ENCODE results near the gene FRYL. TPM values are rescaled to one million over a fixed set of nuclear protein-coding genes. Genes with fewer than 3 reads are reported as not detected.
"Not testable (repeated sequence)": the region's sequence is repeated elsewhere in the genome, so short reads cannot be mapped to it uniquely, and the experiment has no call there.

FRYL gene
- total RNA-seq, 1 donor from 2014 or later = 96.3 TPM

- no peak for DNase-seq
Measured at GRCh38 chr4:48746608-48747362, 33.3 kb downstream of the FRYL start.

GRCh38 chr4:48745223-48745622, 34.9 kb downstream of the FRYL start:
- not testable (repeated sequence) for DNase-seq

GRCh38 chr4:48742412-48742811, 37.7 kb downstream of the FRYL start:
- no peak for DNase-seq

- no peak for DNase-seq
Measured at GRCh38 chr4:48739560-48740019, 40.5 kb downstream of the FRYL start.

- DNase-seq = no peak
Measured at GRCh38 chr4:48738856-48739255, 41.2 kb downstream of the FRYL start.

- not testable (repeated sequence) for DNase-seq
Measured at GRCh38 chr4:48728906-48729496, 51.1 kb downstream of the FRYL start.

GRCh38 chr4:48727666-48728459, 52.2 kb downstream of the FRYL start:
- no peak for DNase-seq

GRCh38 chr4:48725414-48725813, 54.7 kb downstream of the FRYL start:
- DNase-seq = no peak

GRCh38 chr4:48722509-48723446, 57.3 kb downstream of the FRYL start:
- no peak for DNase-seq

- no peak for DNase-seq
Measured at GRCh38 chr4:48720459-48720858, 59.6 kb downstream of the FRYL start.

- no peak for DNase-seq
Measured at GRCh38 chr4:48718818-48719465, 61.1 kb downstream of the FRYL start.

- not testable (repeated sequence) for DNase-seq
Measured at GRCh38 chr4:48716285-48716684, 63.8 kb downstream of the FRYL start.

GRCh38 chr4:48710446-48711209, 69.5 kb downstream of the FRYL start:
- no peak for DNase-seq

- no peak for DNase-seq
Measured at GRCh38 chr4:48709901-48710300, 70.2 kb downstream of the FRYL start.

- DNase-seq = no peak
Measured at GRCh38 chr4:48708610-48709009, 71.5 kb downstream of the FRYL start.

- DNase-seq = no peak
Measured at GRCh38 chr4:48706736-48707135, 73.3 kb downstream of the FRYL start.

- DNase-seq = no peak
Measured at GRCh38 chr4:48705609-48706008, 74.5 kb downstream of the FRYL start.

GRCh38 chr4:48704091-48704802, 75.8 kb downstream of the FRYL start:
- no peak for DNase-seq

- no peak for DNase-seq
Measured at GRCh38 chr4:48699475-48699874, 80.6 kb downstream of the FRYL start.
